Caco-2 (cell line): ENCODE measurements around the gene ENOX1. TPM values are rescaled to one million over a fixed set of nuclear protein-coding genes. Genes with fewer than 3 reads are reported as not detected.

Experiments used
- BruUV-seq: library from RNA; stranded (reverse); fragments of 400-500 nt; replicated peaks from 2 replicates; lab custom pipeline; 2021; lab: Mats Ljungman, UMichigan
- CTCF ChIA-PET: fragments of 300-600 bp; sonication (Branson Sonifier 250); formaldehyde crosslinking; loops from one replicate; lab custom pipeline; 2022; ENCODE audit warnings: antibody characterized with exemption; lab: Charles Lee
- POLR2A ChIA-PET: fragments of 300-600 bp; sonication (Branson Sonifier 250); formaldehyde crosslinking; loops from one replicate; lab custom pipeline; 2022; ENCODE audit warnings: antibody characterized with exemption; lab: Charles Lee
- DNase-seq, 2 experiments: peaks; one replicate each; pipeline versions ENCODE4 v3.0.0 to v3.0.0-alpha.2; 2020 to 2022
- H3K27me3 ChIP-seq: replicated peaks from 2 replicates; pipeline ENCODE4 v1.6.0; 2011; ENCODE audit warnings: low read length; ENCODE audit not compliant: control insufficient read depth, insufficient read depth
- H3K36me3 ChIP-seq: 2 replicates; pipeline ENCODE4 v1.5.1; 2011; ENCODE audit warnings: low read length; ENCODE audit not compliant: control insufficient read depth, insufficient read depth
- H3K4me1 ChIP-seq: fragments of 250-450 bp; sonication (Bioruptor Pico); 2 replicates; pipeline ENCODE4 v1.5.1; 2020; ENCODE audit warnings: mild to moderate bottlenecking
- H3K4me3 ChIP-seq: 2 replicates; pipeline ENCODE4 v1.5.1; 2011; ENCODE audit warnings: low read depth, mild to moderate bottlenecking, control low read depth, low read length
- H3K9me3 ChIP-seq: fragments of 250-450 bp; sonication (Bioruptor Pico); 2 replicates; pipeline ENCODE4 v1.5.1; 2020; ENCODE audit warnings: mild to moderate bottlenecking, moderate library complexity
- H3K27ac Mint-ChIP-seq: one replicate; pipeline ENCODE4 v1.8.0; 2022; ENCODE audit warnings: mixed read lengths; ENCODE audit not compliant: unreplicated experiment
- H3K27me3 Mint-ChIP-seq: one replicate; pipeline ENCODE4 v1.8.0; 2022; ENCODE audit warnings: mixed read lengths; ENCODE audit not compliant: insufficient read depth, unreplicated experiment
- H3K36me3 Mint-ChIP-seq: one replicate; pipeline ENCODE4 v1.8.0; 2022; ENCODE audit warnings: mild to moderate bottlenecking, mixed read lengths; ENCODE audit not compliant: insufficient read depth, unreplicated experiment
- H3K4me1 Mint-ChIP-seq: one replicate; pipeline ENCODE4 v1.8.0; 2022; ENCODE audit warnings: low read depth, mixed read lengths; ENCODE audit not compliant: unreplicated experiment
- H3K4me3 Mint-ChIP-seq: one replicate; pipeline ENCODE4 v1.8.0; 2022; ENCODE audit warnings: mild to moderate bottlenecking, moderate library complexity, mixed read lengths; ENCODE audit not compliant: unreplicated experiment
- H3K9me3 Mint-ChIP-seq: one replicate; pipeline ENCODE4 v1.8.0; 2022; ENCODE audit warnings: mixed read lengths; ENCODE audit not compliant: unreplicated experiment
- CTCF ChIP-seq, 2 experiments: fragments of 200-600 bp in 1 of 2; IDR thresholded peaks; 1 replicate in 1 of 2; 2 replicates in 1 of 2; pipeline versions ENCODE4 v1.5.1 to v1.8.0; 2011 to 2022; ENCODE audit warnings: antibody characterized with exemption in 1 of 2, control low read depth in 1 of 2, inconsistent platforms in 1 of 2, low read depth in 1 of 2, low read length in 1 of 2, mild to moderate bottlenecking in 1 of 2, moderate library complexity in 1 of 2; ENCODE audit not compliant: insufficient read depth in 1 of 2, severe bottlenecking in 1 of 2, unreplicated experiment in 1 of 2
- intact Hi-C: fragments of 100-400 bp; cut with micrococcal nuclease; formaldehyde crosslinking; loops from one replicate; pipeline ENCODE4 v1.10.0; 2022; ENCODE audit not compliant: unreplicated experiment
- total RNA-seq: library from RNA; stranded (reverse); gene quantifications from 2 replicates; pipeline ENCODE4 v1.2.3, GENCODE V29; 2022

ENOX1 gene
- total RNA-seq, 1 experiment from 2014 or later, result 9.1 TPM

- CTCF ChIA-PET, result no interaction called here
- H3K27ac Mint-ChIP-seq, result no peak overlapping the region
- no peaks in the 10 kb centered on the region for H3K36me3 ChIP-seq
- no peaks in the 10 kb centered on the region for H3K27me3 ChIP-seq
- H3K27me3 Mint-ChIP-seq, result no peaks in the 10 kb centered on the region
- no peaks in the 10 kb centered on the region for H3K36me3 Mint-ChIP-seq
- TF ChIP-seq CTCF (IDR thresholded peaks at IDR 0.05; ENCODE audit: insufficient read depth in 1 of 2, low read depth in 1 of 2, low read length in 1 of 2, severe bottlenecking in 1 of 2, unreplicated experiment in 1 of 2), result no peak
- no peak overlapping the region for H3K4me3 ChIP-seq
- intact Hi-C loops, result no loop called here
- no peaks in the 10 kb centered on the region for H3K9me3 Mint-ChIP-seq
- no peaks in the 10 kb centered on the region for H3K9me3 ChIP-seq
- peaks cover 12% of the 10 kb centered on the region for H3K4me1 ChIP-seq
- POLR2A ChIA-PET, result no interaction called here
- no peak for DNase-seq
- no TSS peak for BruUV-seq
- no peak overlapping the region for H3K4me3 Mint-ChIP-seq
- peaks cover 21% of the 10 kb centered on the region for H3K4me1 Mint-ChIP-seq
Measured at GRCh38 chr13:43510956-43511901, 275.5 kb downstream of the ENOX1 start.

- no peak for TF ChIP-seq CTCF (IDR thresholded peaks at IDR 0.05; ENCODE audit: insufficient read depth in 1 of 2, low read depth in 1 of 2, low read length in 1 of 2, severe bottlenecking in 1 of 2, unreplicated experiment in 1 of 2)
Measured at GRCh38 chr13:43495732-43496131, 291.0 kb downstream of the ENOX1 start.

GRCh38 chr13:43494206-43494605 lies 292.6 kb downstream of the ENOX1 start:
- POLR2A ChIA-PET, result no interaction called here

More at GRCh38 chr13:43495732-43496131, 291.0 kb downstream of the ENOX1 start:
- BruUV-seq, result no TSS peak
- H3K27ac Mint-ChIP-seq, result no peak overlapping the region
- Histone ChIP-seq H3K4me1 (no peaks in the 10 kb centered on the region), H3K9me3 (no peaks in the 10 kb centered on the region), H3K36me3 (no peaks in the 10 kb centered on the region), H3K27me3 (no peaks in the 10 kb centered on the region), H3K4me3 (no peak overlapping the region)
- H3K36me3 Mint-ChIP-seq, result no peaks in the 10 kb centered on the region
- H3K4me1 Mint-ChIP-seq, result no peaks in the 10 kb centered on the region
- DNase-seq, result no peak
- no peaks in the 10 kb centered on the region for H3K27me3 Mint-ChIP-seq
- H3K9me3 Mint-ChIP-seq, result no peaks in the 10 kb centered on the region
- intact Hi-C loops, result no loop called here
- ChIA-PET POLR2A (interaction anchor here (0.6 kb wide), 1 partner anchor 49 kb away, joined by 5 read pairs; no protein-coding TSS in a partner anchor), CTCF (no interaction called here)
- H3K4me3 Mint-ChIP-seq, result no peak overlapping the region

More at GRCh38 chr13:43494206-43494605, 292.6 kb downstream of the ENOX1 start:
- H3K27me3 Mint-ChIP-seq, result no peaks in the 10 kb centered on the region
- no TSS peak for BruUV-seq
- Histone ChIP-seq H3K9me3 (no peaks in the 10 kb centered on the region), H3K36me3 (no peaks in the 10 kb centered on the region), H3K4me3 (no peak overlapping the region), H3K27me3 (no peaks in the 10 kb centered on the region), H3K4me1 (no peaks in the 10 kb centered on the region)
- H3K27ac Mint-ChIP-seq, result no peak overlapping the region
- H3K4me3 Mint-ChIP-seq, result no peak overlapping the region
- intact Hi-C loops, result no loop called here
- CTCF ChIA-PET, result no interaction called here
- DNase-seq, result no peak
- no peaks in the 10 kb centered on the region for H3K9me3 Mint-ChIP-seq
- no peaks in the 10 kb centered on the region for H3K4me1 Mint-ChIP-seq
- H3K36me3 Mint-ChIP-seq, result no peaks in the 10 kb centered on the region
- no peak for TF ChIP-seq CTCF (IDR thresholded peaks at IDR 0.05; ENCODE audit: insufficient read depth in 1 of 2, low read depth in 1 of 2, low read length in 1 of 2, severe bottlenecking in 1 of 2, unreplicated experiment in 1 of 2)
